ENCODE results near the gene ECHDC3.

Gene ECHDC3

DNA sequence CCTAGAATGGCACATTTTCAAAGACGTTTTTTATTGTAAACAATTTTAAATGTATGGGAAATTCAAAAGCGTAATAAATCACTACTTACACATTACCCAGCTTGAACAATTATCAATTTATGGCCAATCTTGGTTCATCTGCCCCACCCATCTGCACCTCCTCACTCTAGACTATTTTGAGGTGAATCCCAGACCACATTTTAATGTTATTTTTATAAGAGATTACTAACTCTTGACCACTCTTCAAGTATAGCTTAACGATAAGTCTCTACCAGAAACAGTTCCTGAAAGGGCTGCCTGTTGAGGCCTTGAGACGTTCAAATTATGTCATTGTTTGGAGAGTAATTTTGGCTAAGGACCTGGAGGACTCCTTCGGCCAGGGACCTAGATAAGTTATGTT, 33.2 kb downstream of the ECHDC3 start:
- no peak for DNase-seq (ENCODE audit: low read depth in 2 of 2)
- TF ChIP-seq, protein P1, sequence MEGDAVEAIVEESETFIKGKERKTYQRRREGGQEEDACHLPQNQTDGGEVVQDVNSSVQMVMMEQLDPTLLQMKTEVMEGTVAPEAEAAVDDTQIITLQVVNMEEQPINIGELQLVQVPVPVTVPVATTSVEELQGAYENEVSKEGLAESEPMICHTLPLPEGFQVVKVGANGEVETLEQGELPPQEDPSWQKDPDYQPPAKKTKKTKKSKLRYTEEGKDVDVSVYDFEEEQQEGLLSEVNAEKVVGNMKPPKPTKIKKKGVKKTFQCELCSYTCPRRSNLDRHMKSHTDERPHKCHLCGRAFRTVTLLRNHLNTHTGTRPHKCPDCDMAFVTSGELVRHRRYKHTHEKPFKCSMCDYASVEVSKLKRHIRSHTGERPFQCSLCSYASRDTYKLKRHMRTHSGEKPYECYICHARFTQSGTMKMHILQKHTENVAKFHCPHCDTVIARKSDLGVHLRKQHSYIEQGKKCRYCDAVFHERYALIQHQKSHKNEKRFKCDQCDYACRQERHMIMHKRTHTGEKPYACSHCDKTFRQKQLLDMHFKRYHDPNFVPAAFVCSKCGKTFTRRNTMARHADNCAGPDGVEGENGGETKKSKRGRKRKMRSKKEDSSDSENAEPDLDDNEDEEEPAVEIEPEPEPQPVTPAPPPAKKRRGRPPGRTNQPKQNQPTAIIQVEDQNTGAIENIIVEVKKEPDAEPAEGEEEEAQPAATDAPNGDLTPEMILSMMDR (IDR thresholded peaks at IDR 0.05; ENCODE audit: low read depth, low read length) = no peak
- H3K4me3 ChIP-seq (replicated peaks in 1 of 2; ENCODE audit: low read depth in 2 of 2, low read length in 2 of 2) = no peak overlapping the region

DNA sequence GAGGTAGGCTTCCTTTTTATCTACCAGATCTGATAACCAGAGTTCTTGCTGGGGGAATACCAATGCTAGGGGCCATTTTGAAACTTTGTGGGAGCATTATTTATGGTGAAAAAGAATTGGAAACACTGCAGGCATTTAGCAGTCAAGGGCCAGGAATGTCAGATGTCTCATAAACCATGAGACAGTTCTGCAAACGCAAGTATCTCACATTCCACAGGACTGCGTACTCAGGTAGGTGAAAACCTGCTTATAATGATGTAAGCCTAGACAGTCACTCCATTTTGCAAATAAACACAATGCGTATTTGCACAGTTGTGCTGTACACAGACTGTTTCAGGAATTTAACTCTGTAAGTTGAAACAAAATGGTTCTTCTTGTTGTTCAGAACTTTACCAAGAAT, 33.9 kb downstream of the ECHDC3 start:
- H3K4me3 ChIP-seq (replicated peaks in 1 of 2; ENCODE audit: low read depth in 2 of 2, low read length in 2 of 2) = no peak overlapping the region
- TF ChIP-seq, protein P1 (IDR thresholded peaks at IDR 0.05; ENCODE audit: low read depth, low read length) = no peak
- DNase-seq (ENCODE audit: low read depth in 2 of 2) = no peak

DNA sequence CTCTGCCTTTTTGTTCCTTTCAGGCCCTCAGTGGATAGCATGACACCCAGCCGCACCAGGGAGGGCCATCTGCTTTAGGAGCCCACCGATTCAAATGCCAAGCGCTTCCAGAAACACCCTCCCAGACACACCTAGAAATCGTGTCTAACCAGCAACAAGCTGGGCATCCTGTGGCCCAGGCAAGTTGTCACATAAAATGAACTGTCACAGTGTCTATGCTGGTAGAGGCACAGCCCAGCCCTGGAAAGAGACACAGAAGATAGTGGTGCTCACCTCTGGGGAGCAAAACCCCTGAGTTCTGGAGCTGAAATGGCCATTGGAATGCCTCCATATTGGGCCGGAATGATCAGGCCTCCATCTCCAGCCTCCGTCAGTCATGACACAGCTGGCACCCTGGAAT, 38.9 kb downstream of the ECHDC3 start:
- no peak overlapping the region for H3K4me3 ChIP-seq (replicated peaks in 1 of 2; ENCODE audit: low read depth in 2 of 2, low read length in 2 of 2)
- TF ChIP-seq, protein P1 (IDR thresholded peaks at IDR 0.05; ENCODE audit: low read depth, low read length) = no peak
- no peak for DNase-seq (ENCODE audit: low read depth in 2 of 2)

DNA sequence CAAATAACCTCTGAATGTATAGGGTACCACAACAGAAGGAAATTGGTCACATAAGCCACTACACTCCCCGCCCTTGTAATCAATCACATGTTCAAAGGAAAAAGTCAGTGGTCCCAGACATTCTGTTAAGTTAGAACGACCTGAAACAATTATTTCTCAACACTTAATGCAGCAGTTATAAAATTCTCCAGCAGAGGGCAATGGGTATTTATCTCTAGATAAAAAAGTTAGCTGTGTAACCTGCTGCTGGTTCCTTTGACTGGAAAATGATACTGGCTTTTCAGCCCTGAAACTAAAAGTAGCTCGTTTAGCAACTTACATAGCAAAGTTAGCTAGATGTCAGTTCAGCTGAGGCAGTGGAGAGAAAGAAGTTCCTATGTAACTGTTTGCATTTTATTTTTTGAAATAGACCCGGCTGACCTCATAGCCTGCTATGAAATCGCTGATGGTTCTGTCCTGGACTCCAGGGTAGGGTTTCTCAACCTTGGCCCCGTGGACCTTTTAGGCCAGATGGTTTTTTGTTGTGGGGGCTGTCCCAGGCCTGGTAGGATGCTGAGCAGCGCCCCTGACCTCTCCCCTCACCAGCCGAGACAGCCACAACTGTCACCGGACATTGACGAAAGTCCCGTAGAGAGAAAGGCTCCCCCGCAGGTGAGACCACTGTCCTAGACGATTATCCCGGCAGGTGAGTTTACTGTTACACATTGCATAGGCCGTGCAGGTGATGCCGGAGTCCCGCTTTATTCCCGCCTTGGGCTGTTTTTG, 40.8 kb downstream of the ECHDC3 start:
- TF ChIP-seq, protein P1 (IDR thresholded peaks at IDR 0.05; ENCODE audit: low read depth, low read length) = peak; percentile 61
- DNase-seq (ENCODE audit: low read depth in 2 of 2) = peak; percentile 72 to 77
- no peak overlapping the region for H3K4me3 ChIP-seq (replicated peaks in 1 of 2; ENCODE audit: low read depth in 2 of 2, low read length in 2 of 2)

DNA sequence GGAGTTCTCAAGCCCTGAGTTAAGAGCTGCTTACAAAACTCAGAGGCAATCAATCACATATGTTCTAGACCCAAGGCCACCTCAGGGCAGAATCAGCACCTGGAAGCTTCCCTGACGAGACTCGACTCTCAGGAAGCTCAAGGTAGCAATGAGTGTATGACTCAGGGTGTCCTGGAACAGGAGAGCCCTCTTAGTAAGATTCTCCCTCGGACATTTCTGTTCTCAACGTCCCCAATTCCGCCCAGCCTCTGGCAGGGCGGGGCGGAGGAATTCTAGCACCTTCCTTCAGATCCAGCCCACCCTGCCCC, 41.3 kb downstream of the ECHDC3 start:
- TF ChIP-seq, protein P1 (IDR thresholded peaks at IDR 0.05; ENCODE audit: low read depth, low read length) = no peak
- DNase-seq (ENCODE audit: low read depth in 2 of 2) = no peak
- no peak overlapping the region for H3K4me3 ChIP-seq (replicated peaks in 1 of 2; ENCODE audit: low read depth in 2 of 2, low read length in 2 of 2)

DNA sequence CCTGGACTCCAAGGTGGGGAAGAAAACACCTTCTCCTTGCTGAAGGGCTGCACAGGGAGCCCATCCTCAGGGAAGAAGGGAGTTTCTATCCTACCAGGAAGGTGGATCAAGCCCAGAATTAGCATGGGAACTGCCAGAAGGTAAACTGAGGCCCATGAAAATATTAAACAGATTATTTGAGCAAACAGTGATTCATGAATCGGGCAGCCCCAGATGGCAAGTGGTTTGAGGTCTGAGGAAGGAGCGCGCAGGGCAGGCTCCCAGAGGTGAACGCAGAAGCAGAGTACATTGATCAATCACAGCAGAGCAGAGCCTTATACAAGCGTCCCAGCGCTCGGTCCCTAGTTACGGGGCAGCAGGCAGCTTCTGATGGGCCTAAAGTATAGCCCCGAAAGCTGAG, 45.2 kb downstream of the ECHDC3 start:
- no peak for DNase-seq (ENCODE audit: low read depth in 2 of 2)
- no peak overlapping the region for H3K4me3 ChIP-seq (replicated peaks in 1 of 2; ENCODE audit: low read depth in 2 of 2, low read length in 2 of 2)
- TF ChIP-seq, protein P1 (IDR thresholded peaks at IDR 0.05; ENCODE audit: low read depth, low read length) = no peak

DNA sequence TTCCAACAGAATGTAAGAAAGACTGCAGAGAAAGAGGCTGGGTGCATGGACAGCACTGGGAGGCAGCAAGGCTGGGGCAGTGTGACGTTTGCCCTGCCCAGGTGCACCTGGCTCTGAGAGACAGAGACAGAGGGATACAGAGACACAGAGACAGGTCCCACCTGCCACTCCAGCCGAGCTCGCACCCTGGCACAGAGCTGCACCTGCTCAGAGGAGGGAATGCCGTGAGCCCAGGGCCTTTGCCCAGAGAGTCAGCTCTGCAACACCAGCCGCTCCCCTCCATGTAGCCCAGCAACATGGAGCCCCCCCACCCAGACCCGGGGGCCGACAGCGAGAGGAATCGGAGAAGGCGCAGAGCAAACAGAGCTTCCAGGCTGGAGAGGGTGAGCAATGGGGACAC, 45.7 kb downstream of the ECHDC3 start:
- TF ChIP-seq, protein P1 (IDR thresholded peaks at IDR 0.05; ENCODE audit: low read depth, low read length) = no peak

More for the DNA sequence above, 45.7 kb downstream of the ECHDC3 start:
- no peak for DNase-seq (ENCODE audit: low read depth in 2 of 2)
- H3K4me3 ChIP-seq (replicated peaks in 1 of 2; ENCODE audit: low read depth in 2 of 2, low read length in 2 of 2) = no peak overlapping the region

Data from cardiac fibroblast (primary cell).